Measurements from ENCODE around the gene TBC1D21. TPM values are rescaled to one million over a fixed set of nuclear protein-coding genes. Genes with fewer than 3 reads are reported as not detected.

TBC1D21 gene
- total RNA-seq, 1 donor from 2014 or later = not detected

DNA sequence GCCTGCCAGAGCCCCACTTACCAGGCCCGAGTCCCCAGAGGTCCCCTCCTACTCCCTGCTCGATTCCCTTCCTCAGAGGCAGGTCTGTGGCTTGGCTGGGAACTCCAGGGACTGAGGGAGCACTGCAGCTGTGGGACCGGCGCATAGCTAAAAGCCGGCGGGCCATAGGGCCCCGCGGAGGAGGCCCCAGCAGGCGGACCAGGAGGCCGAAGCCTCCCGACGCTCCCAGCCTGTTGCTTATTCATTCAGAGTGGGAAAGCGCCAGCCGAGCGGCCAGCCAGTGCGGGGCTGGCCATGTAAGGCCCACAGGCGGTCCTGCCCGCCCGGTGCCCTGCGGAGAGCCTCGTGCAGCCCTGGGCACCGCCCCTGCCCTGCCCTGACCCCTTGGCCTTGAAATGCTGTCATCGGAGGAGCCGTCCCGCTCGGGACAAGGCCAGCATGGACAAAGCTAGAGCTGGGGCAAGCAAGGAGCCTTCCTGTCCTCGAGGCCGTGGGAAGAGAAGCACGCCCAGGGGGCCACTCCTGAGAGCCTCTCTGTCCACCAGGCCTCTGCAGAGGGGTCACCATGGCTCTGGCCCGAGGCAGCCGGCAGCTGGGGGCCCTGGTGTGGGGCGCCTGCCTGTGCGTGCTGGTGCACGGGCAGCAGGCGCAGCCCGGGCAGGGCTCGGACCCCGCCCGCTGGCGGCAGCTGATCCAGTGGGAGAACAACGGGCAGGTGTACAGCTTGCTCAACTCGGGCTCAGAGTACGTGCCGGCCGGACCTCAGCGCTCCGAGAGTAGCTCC lies 53.0 kb downstream of the TBC1D21 start, which contains the start of gene LOXL1:
TSS of gene LOXL1 (plus strand) at position 244 of the 784 bp plus-strand sequence. CDS start at position 566, 322 bp downstream.
- peaks cover 26% of the 10 kb centered on the region for H4K20me1 ChIP-seq (ENCODE audit: insufficient read depth, low read length)
- no peaks in the 10 kb centered on the region for H3K9me3 ChIP-seq (ENCODE audit: insufficient read depth, low read depth, low read length)
- H3K4me3 ChIP-seq (ENCODE audit: insufficient read depth, low read depth, low read length) = peak within 1 kb of the TSS; percentile 80
- peaks cover 82% of the 10 kb centered on the region for H3K4me1 ChIP-seq (ENCODE audit: insufficient read depth, low read length)
- H3K36me3 Mint-ChIP-seq (ENCODE audit: low read depth, unreplicated experiment) = peaks cover 12% of the 10 kb centered on the region
- peaks cover 88% of the 10 kb centered on the region for H3K79me2 ChIP-seq (ENCODE audit: insufficient read depth, low read length)
- peak within 1 kb of the TSS; percentile 84 for H3K27ac Mint-ChIP-seq (ENCODE audit: unreplicated experiment)
- no peaks in the 10 kb centered on the region for H3K36me3 ChIP-seq (ENCODE audit: insufficient read depth, low read length)
- peaks cover 63% of the 10 kb centered on the region for H3K4me1 Mint-ChIP-seq (ENCODE audit: low read depth, unreplicated experiment)
- H3K9ac ChIP-seq (ENCODE audit: low read length) = peak within 1 kb of the TSS; percentile 87
- no peak for TF ChIP-seq EZH2 (IDR thresholded peaks at IDR 0.05; ENCODE audit: insufficient read depth, low read length)
- TF ChIP-seq, protein P1, sequence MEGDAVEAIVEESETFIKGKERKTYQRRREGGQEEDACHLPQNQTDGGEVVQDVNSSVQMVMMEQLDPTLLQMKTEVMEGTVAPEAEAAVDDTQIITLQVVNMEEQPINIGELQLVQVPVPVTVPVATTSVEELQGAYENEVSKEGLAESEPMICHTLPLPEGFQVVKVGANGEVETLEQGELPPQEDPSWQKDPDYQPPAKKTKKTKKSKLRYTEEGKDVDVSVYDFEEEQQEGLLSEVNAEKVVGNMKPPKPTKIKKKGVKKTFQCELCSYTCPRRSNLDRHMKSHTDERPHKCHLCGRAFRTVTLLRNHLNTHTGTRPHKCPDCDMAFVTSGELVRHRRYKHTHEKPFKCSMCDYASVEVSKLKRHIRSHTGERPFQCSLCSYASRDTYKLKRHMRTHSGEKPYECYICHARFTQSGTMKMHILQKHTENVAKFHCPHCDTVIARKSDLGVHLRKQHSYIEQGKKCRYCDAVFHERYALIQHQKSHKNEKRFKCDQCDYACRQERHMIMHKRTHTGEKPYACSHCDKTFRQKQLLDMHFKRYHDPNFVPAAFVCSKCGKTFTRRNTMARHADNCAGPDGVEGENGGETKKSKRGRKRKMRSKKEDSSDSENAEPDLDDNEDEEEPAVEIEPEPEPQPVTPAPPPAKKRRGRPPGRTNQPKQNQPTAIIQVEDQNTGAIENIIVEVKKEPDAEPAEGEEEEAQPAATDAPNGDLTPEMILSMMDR (IDR thresholded peaks at IDR 0.05; ENCODE audit: insufficient read depth, low read depth, low read length) = no peak
- H3K9me3 Mint-ChIP-seq (ENCODE audit: unreplicated experiment) = no peaks in the 10 kb centered on the region
- peak within 1 kb of the TSS; percentile 94 for H3K4me2 ChIP-seq (ENCODE audit: low read length)
- FAIRE-seq (no peak), DNase-seq (ENCODE audit: low read depth) (peak; percentile 89)
- no peaks in the 10 kb centered on the region for H3K27me3 Mint-ChIP-seq (ENCODE audit: low read depth, unreplicated experiment)
- peak within 1 kb of the TSS; percentile 83 for H3K4me3 Mint-ChIP-seq (ENCODE audit: unreplicated experiment)
- H2AFZ ChIP-seq (ENCODE audit: low read depth, low read length) = peak within 1 kb of the TSS; percentile 65
- peak within 1 kb of the TSS; percentile 94 for H3K27ac ChIP-seq (ENCODE audit: low read depth, low read length)
- H3K27me3 ChIP-seq (ENCODE audit: insufficient read depth, low read length) = no peaks in the 10 kb centered on the region

DNA sequence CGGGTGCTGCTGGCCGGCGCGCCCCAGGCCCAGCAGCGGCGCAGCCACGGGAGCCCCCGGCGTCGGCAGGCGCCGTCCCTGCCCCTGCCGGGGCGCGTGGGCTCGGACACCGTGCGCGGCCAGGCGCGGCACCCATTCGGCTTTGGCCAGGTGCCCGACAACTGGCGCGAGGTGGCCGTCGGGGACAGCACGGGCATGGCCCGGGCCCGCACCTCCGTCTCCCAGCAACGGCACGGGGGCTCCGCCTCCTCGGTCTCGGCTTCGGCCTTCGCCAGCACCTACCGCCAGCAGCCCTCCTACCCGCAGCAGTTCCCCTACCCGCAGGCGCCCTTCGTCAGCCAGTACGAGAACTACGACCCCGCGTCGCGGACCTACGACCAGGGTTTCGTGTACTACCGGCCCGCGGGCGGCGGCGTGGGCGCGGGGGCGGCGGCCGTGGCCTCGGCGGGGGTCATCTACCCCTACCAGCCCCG lies 53.7 kb downstream of the TBC1D21 start:
- no peak overlapping the region for H3K27ac Mint-ChIP-seq (ENCODE audit: unreplicated experiment)
- Histone ChIP-seq H4K20me1 (ENCODE audit: insufficient read depth, low read length) (peaks cover 33% of the 10 kb centered on the region), H3K4me2 (ENCODE audit: low read length) (peak overlapping the region; percentile 94), H3K9ac (ENCODE audit: low read length) (peak overlapping the region; percentile 87), H3K9me3 (ENCODE audit: insufficient read depth, low read depth, low read length) (no peaks in the 10 kb centered on the region), H3K27me3 (ENCODE audit: insufficient read depth, low read length) (no peaks in the 10 kb centered on the region), H2AFZ (ENCODE audit: low read depth, low read length) (no peak overlapping the region), H3K36me3 (ENCODE audit: insufficient read depth, low read length) (no peaks in the 10 kb centered on the region), H3K79me2 (ENCODE audit: insufficient read depth, low read length) (peaks cover 88% of the 10 kb centered on the region), H3K4me3 (ENCODE audit: insufficient read depth, low read depth, low read length) (peak overlapping the region; percentile 80), H3K4me1 (ENCODE audit: insufficient read depth, low read length) (peaks cover 82% of the 10 kb centered on the region), H3K27ac (ENCODE audit: low read depth, low read length) (peak overlapping the region; percentile 94)
- peak overlapping the region; percentile 70 for H3K4me3 Mint-ChIP-seq (ENCODE audit: unreplicated experiment)
- H3K36me3 Mint-ChIP-seq (ENCODE audit: low read depth, unreplicated experiment) = peaks cover 13% of the 10 kb centered on the region
- no peak for TF ChIP-seq EZH2 (IDR thresholded peaks at IDR 0.05; ENCODE audit: insufficient read depth, low read length)
- TF ChIP-seq, protein P1 (IDR thresholded peaks at IDR 0.05; ENCODE audit: insufficient read depth, low read depth, low read length) = no peak
- H3K4me1 Mint-ChIP-seq (ENCODE audit: low read depth, unreplicated experiment) = peaks cover 62% of the 10 kb centered on the region
- DNase-seq (ENCODE audit: low read depth) (no peak), FAIRE-seq (no peak)
- no peaks in the 10 kb centered on the region for H3K9me3 Mint-ChIP-seq (ENCODE audit: unreplicated experiment)
- H3K27me3 Mint-ChIP-seq (ENCODE audit: low read depth, unreplicated experiment) = no peaks in the 10 kb centered on the region

Data from astrocyte (in vitro differentiated cells and primary cell).